ENCODE measurements around the gene KLHDC7B.
"Not testable (repeated sequence)": the region's sequence is repeated elsewhere in the genome, so short reads cannot be mapped to it uniquely, and the experiment has no call there.

The KLHDC7B gene

DNA sequence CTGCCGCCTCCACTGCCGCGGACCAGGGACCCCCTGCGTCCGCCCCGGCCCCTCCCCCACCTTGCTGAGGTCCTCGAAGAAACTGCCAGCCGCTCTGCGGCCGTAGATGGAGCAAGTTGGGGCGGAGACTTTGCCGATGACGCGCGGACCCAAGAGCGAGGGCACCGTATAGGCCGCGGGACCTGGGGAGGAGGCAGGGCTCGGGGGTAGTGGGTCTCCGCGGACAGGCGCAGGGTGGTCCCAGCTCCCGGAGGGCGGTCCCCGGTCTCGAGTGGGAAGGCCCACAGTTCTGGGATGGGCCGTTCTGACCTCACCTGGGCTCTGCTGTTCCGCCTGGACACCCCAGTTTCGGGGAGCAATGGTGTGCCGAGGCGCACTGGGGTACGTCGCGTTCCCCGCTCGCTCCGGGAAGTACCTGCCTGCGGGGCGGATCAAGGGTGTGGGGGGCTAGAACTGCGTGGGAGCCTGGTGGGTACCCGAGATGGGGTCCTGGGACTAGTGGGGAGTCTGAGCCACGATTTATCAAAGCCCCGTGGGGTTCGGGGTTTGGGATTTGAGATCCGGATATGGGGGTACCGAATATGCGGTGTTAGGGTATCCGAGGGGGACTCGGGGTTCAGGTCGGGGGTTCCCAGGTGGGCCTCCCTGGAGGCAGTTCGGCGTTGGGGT, 14.7 kb upstream of the KLHDC7B start:
- peak; percentile 31 for DNase-seq

DNA sequence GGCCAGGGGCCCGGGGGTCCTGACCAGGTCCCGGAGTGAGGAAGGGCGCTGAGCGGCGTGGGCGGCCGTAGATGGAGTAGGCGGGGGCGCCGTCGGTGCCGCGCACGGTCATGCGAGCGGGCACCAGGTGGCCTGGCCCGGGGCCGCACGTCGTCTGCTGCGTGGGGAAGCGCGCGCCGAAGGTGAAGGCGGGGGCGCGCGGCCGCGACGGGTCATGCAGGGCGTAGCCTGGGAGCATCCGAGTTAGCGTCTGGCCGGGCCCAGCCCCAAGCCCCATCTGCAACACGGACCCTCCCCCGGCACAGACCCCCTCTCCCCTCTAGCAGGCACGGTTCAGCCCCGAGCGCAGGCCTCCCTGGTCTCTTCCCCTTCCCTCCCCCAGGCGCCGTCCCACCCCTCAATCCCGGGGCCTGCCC, 14.1 kb upstream of the KLHDC7B start:
- DNase-seq, result no peak

DNA sequence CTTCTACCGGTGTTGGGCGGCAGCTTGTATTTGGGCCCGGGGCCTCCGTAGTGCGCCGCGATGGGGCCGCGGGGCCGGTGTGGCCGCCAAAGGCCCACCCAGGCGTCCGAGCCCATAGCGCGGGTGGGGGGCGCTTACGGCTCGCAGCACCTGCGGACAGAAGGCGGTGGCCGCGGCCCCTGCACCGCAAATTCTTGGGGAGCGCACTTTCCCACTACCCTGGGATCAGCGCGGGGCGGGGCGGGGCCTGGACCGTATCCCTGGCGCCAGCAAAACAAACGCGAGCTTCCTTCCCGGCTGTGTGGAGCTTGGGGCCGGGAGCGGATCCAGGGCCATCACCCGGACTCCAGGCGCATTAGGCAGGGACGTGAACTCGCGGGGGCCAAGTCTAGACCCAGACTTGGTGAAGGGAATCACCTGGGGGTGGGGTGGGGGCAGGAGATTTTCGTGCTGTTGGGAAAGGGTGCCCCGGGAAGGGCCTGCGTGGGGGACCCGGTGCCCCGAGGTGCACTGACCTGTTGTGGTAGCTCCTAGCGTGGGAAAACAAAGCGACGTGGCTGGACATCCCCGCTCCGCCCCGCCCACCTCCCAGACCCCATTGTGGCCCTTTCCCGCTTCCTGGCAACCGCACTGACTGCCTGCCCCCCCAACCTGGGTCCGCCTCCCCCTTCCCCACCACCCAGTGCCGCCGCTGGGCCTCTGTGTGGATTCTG, 13.6 kb upstream of the KLHDC7B start:
- DNase-seq, result no peak

DNA sequence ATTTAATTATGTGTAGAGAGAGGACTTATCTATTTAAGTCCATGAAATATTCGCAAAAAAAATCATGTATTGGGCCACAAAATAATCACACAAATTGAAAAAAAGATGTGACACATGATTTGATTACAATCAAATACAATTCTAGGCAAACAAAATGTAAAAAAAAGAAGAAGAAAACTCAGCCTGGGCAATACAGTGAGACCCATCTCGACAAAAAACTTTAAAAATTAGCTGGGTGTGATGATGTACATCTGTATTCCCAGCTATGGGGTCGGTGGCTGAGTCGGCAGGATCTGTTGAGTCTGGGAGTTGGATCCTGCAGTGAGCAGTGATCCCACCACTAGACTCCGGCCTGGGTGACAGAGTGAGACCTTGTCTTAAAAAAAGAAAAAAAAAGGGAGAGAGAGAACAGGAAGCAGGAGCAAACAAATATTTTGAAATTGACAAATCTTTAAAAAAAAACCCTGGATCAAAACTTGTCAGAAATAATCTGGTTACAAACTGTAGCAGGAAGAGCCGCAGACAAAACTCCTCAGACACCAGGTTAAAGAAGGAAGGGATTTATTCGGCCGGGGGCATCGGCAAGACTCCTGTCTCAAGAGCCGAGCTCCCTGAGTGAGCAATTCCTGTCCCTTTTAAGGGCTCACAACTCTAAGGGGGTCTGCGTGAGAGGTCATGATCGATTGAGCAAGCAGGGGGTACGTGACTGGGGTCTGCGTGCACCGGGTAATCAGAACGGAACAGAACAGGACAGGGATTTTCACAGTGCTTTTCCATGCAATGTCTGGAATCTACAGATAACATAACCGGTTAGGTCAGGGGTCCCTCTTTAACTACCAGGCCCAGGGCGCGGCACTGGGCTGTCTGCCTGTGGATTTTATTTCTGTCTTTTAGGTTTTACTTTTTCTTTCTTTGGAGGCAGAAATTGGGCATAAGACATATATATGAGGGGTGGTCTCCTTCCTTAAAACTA, 12.6 kb upstream of the KLHDC7B start:
- DNase-seq, result no peak

DNA sequence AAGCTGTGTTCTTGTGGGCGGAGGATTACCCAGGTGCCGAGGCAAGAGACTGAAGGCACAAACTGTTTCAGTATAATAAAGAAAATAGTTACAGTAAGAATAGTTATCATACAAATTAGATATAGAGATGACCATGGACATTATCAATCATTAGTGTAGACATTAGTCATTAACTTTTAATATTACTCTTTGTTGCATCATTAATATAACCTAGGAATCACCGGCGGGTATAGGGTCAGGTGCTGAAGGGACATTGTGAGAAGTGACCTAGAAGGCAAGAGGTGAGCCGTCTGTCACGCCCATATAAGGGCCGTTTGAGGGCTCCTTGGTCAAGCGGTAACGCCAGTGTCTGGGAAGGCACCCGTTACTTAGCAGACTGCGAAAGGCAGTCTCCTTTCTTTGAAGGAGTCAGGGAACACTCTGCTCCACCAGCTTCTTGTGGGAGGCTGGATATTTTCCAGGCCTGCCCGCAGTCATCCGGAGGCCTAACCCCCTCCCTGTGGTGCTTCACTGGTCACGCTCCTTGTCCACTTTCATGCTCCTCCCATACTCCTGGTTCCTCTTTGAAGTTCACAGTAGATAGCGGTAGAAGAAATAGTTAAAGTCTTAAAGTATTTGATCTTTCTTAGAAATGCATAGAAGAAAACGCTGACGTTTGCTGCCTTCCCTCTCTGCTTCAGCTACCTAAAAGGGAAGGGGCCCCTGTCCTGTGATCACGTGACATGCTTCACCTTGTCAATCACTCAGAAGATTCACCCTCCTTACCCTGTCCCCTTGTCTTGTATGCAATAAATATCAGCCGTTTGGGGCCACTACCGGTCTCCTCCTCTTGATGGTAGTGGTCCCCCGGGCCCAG, 11.6 kb upstream of the KLHDC7B start:
- DNase-seq, result not testable (repeated sequence)

DNA sequence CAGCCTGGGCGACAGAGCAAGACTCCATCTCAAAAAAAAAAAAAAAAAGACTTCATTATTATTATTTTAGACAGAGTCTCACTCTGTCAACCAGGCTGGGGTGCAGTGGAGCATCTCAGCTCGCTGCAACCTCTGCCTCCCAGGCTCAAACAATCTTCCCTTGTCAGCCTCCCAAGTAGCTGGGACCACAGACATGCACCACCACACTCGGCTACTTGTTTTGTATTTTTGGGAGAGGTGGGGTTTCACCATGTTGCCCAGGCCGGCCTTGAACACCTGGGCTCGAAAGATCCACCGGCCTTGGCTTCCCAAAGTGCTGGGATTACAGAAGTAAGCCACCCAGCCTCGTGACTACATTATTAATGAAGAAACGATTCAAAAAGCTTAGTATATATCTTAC, 10.6 kb upstream of the KLHDC7B start:
- DNase-seq, result no peak

DNA sequence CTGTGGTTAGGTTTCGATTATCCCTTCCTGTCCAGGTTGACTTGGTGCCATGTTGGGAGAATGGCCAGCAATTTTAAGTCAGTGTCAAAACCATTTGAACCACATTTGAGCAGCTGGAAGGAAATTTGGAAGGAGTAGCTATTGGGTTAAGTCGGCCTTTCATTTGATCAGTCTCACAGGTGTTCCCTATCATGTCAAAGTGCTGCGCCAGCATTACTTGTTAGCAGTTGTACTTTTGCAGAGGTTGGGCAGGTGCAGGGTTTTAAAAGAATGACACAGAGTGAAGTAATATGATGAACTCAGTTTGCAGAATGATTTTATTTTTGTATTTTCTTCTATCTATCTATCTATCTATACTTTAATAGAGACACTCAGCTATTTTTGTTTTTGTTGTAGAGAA, 9.5 kb upstream of the KLHDC7B start:
- no peak for DNase-seq

DNA sequence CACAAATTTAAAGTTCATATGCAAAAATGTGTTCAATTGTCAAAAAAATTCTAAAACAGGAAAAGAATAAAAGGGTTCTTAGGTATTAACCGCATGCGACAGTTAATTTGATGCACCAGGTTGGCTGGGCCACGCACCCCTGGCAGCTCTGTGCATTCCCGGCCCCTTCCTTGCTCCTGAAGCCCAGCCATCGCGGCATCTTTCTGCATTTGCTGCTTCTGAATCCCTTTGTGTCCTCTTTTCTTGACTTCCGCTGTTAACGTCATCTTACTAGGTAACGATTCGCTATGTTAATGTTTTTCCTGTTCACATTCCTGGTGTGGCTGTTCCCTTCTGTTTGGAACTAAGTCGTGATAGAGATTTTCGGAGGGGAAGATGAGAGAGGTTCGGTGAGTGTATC, 7.9 kb upstream of the KLHDC7B start:
- DNase-seq, result no peak

DNA sequence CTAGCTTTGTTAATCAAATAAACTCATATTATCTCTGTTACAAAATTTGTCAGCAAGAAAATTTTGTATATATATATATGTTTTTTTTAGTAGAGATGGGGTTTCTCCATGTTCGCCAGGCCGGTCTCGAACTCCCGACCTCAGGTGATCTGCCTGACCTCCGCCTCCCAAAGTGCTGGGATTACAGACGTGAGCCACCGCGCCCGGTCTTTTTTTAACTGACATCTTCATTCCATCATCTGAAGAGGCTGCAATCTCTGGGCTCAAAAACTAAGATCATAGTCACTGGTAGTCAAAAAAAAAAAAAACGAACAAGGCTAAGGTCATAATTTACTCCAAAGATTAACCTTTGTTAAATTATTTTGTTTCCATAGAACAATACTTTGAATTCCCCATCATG, 5.3 kb upstream of the KLHDC7B start:
- no peak for DNase-seq

DNA sequence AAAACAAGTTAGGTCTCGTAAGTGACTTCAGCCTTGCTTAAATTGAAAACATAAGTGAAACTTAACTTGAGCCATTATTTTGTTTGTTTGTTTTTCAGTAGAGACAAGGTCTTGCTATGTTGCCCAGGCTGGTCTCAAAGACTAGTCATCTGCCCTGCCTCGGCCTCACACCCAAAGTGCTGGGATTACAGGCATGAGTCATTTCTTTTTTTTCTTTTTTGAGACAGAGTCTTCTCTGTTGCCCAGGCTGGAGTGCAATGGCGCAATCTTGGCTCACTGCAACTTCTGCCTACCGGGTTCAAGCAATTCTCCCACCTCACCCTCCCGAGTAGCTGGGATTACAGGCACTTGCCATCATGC, 4.1 kb upstream of the KLHDC7B start:
- not testable (repeated sequence) for DNase-seq

DNA sequence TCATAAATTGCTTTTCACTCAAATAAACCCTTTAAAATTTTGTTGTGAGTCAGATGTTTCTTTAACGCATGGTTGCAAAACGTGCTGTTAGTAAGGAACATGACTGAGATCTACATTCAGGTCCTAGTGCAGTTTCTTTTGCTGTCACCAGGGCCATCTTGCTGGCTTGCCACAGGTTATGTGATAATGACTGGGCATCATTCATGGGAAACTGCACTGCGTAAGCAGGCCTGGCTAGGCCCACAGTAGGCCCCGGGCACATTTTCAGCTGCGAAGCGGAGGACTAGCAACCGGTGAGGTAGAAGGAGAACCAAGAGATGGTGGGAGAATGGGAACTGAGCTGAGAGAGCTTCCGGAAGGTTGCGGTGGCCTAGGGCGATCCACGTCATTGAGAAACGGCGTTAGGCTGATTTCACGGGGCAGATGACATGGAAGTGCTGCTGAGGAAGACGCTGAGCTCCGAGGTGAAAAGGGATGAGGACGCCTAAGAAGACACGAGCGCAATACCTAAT, 3.2 kb upstream of the KLHDC7B start:
- no peak for DNase-seq

DNA sequence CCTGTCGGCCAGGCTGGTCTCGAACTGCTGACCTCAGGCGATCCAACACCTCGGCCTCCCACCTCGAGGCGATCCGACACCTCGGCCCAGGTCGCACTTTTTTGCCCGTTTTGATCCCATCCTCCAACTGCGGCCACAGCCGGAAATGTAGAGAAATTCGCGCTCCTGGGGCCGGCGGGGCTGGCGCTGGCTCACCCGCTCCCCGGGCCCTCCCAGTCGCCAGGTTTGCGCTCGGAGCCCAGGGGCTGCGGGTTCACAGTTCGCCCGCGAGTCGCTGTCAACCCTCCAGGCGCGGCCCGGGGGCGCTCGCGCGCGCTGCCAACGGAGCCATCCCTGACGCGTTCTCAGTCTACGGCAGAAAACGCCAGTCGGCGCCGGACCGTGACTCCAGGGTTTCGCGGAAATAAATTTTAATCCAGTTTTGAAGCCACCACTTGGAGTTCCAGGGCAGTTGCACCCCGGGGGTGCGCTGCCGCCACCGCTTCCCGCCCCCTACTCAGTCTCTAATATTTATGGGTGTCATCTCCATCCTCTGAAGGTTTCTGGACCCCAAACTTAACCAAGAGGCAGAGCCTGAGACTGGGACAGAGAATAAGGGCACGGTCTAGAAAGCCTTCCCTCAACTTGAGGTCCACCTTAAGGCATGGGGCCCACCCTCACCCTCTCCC, 1.5 kb upstream of the KLHDC7B start:
- DNase-seq, result no peak

DNA sequence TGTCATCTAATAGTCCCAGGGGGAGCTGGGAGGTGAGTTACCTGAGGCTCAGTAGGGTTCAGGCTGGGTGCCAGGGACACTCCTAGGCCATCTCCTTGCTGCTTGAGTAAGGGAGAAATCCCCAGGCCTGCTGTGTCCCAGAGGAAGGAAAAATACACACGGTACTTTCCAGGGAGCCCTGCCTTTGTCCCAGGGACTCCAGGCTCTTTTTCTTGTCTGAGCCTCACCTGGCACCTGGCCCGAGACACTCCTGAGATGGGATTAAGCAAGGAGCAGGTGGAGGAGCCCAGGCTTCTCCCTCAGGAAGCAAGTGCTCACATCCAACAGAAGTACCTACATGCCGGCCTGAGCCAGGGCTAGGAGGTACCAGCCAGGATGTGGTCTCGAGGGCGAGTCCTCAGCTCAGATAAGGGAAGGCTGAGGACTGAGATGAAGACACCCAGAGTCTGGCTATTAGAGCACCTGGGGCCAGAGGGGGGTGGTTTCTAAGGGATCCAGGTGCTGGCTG, 899 bp upstream of the KLHDC7B start:
- DNase-seq, result no peak

DNA sequence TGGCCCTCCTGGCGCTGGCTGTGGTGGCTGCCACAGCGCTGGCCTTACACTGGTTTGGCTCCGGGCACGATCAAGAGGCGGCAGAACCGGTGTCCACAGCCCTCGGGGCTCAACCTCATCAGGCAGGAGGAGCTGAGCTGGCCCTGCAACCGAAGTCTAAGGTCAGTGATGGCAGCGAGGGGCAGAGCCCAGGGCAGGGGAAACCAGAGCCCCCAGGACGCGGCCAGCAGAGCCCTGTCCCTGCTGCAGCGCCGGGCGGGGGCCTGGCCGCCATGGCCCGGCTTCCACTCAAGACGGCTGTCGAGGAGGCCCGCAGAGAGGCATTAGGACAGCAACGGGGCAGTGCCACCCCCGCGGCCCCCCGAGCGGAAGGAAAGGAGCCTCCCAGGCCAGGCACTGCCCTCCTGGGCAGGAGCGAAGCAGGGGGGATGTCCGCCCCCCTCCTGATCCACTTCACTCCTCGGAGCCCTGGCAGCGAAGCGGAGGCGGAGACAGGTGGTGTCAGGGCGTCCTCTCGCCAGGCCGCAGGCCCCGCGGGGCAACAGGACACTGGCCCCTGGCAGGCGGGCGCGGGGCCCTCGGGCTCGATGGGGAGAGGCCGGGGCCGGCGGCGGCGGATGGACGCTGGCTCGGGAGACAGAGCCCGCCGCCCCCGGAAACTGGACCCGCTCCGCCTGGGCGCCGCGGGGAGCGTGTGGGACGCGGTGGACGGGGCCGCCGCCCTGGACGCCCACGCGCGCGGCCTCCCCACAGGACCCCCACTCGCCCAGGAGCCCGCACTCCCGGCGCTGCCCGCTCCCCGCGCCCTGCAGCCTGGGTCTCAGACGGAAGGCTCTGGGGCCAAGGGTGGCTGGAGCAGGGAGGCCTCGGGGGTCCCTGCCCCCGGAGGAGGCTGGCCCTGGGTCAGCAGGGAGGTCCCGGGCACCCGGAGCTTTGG, 895 bp downstream of the KLHDC7B start:
- no peak for DNase-seq

DNA sequence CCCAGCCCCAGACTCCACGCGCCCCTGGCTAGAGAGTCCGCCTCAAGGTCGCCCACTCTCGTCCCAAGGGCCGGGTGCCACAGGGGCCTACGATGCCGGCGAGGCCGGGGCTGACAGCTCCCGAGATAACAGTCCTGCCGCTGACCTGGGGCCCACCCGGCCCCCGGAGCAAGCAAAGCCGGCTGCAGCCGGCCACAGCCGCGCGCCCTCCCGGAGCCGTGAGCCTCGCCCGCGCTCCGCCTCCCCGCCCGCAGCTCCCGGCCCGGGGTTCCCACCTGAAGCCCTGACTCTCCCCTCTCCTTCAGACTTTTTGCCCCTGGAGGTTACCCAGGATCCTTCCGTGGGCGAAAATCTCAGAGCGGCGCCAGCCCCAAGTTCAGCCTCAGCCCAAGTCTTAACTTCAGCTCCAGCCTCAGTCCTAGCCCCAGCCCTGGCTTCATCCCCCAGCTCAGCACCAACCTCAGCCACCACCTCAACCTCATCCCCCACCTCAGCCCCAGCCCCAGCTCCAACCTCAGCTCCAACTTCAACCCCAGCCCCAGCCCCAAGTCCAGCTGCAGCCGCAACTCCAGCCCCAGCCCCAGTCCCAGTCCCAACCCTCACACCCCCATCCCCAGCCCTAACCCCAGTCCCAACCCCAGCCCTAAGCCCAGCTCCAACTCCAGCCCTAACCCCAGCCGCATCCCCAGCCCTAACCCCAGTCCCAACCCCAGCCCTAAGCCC, 1.7 kb downstream of the KLHDC7B start:
- no peak for DNase-seq

DNA sequence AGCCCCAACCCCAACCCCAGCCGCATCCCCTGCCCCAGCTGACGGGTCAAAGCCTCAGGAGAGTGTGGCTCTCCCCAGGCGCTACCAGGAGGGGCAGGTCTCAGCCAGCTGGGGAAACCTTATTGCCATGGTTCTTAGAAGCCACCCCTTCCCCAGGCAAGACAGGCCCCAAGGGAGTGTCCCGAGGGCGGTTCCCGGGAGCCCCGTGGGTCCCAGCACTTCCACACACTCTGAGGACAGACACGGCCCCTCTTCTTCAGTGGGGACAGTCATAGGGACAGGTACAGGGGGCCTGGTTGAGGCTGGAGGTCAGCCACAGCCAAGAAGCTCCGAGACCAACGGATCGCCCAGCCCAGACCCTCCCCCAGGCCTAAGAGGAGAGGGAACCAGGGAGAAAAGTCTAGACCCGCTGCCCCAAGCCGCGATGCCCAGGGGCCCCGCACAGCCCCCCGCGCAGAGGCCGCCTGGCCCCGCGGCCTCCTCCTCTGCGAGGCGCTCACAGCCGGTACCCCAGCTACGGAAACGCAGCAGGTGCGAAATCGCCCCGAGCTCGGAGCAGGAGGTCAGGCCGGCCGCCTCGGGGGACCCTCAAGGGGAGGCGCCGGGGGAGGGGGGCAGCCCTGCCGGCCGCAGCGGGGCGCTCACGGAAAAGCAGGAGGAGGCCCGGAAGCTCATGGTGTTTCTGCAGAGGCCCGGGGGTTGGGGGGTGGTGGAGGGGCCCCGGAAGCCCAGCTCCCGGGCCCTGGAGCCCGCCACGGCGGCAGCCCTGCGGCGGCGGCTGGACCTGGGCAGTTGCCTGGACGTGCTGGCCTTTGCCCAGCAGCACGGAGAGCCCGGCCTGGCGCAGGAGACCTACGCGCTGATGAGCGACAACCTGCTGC, 2.6 kb downstream of the KLHDC7B start:
- DNase-seq, result no peak

DNA sequence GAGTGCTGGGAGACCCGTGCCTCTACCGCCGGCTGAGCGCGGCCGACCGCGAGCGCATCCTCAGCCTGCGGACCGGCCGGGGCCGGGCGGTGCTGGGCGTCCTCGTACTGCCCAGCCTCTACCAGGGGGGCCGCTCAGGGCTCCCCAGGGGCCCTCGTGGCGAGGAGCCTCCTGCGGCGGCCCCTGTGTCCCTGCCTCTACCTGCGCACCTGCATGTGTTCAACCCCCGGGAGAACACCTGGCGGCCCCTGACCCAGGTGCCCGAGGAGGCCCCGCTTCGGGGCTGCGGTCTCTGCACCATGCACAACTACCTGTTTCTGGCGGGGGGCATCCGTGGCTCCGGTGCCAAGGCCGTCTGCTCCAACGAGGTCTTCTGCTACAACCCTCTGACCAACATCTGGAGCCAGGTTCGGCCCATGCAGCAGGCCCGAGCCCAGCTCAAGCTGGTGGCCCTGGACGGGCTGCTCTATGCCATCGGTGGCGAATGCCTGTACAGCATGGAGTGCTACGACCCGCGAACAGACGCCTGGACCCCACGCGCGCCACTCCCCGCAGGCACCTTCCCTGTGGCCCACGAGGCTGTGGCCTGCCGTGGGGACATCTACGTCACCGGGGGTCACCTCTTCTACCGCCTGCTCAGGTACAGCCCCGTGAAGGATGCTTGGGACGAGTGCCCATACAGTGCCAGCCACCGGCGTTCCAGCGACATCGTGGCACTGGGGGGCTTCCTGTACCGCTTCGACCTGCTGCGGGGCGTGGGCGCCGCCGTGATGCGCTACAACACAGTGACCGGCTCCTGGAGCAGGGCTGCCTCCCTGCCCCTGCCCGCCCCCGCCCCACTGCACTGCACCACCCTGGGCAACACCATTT, 3.5 kb downstream of the KLHDC7B start:
- DNase-seq, result no peak

DNA sequence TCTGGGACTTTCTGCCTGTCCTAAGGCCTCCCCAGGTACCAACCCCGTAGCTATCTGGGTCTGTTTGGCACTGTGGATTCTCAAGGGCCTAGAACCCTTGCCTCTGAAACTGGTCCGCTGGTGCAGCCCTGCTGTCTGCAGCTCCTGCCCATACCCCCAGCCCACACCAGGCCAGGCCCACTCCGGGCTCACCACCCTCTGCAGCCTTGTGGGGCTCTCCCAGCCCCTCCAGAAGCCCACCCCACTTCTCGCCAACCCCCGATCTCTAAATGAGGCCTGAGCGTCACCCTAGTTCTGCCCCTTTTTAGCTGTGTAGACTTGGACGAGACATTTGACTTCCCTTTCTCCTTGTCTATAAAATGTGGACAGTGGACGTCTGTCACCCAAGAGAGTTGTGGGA, 4.7 kb downstream of the KLHDC7B start:
- no peak for DNase-seq

Measured in COR-L47 (cell line).